Stimulated activated CD4-positive, alpha-beta T cell treated with anti-CD3 and anti-CD28 coated beads, Interleukin-4, amount 100 ng/mL, for 48 hours (primary cell): ENCODE results near the gene PTPN21.
"Not testable (repeated sequence)": the region's sequence is repeated elsewhere in the genome, so short reads cannot be mapped to it uniquely, and the experiment has no call there.

ENCODE experiments used
- DNase-seq, 2 donors: peaks; one replicate each; pipeline ENCODE4 v3.0.0-alpha.2; 2020; ENCODE audit warnings: low read depth in 2 of 2

The PTPN21 gene

DNA sequence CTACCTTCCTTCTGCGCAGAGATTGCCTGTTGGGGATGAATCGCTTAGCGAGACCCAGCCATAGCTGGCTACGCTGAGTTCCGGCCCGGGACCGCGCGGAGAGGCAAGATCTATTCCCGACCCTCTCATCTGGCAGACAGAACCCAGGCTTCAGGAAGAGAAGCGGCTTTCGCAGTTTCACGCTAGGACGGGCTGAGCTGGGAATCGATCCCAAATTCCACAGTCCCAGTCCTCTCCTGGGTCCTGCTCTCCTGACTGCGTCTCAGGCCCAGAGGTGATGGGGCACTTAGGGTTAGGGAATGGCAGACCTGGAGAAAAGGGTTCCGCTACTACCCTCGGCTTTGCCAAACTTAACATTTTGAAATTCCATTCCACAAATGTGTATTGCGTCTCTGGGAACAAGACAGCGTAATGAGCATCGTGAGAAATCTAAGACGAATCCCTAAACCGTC, 2.8 kb downstream of the PTPN21 start:
- DNase-seq, result no peak

DNA sequence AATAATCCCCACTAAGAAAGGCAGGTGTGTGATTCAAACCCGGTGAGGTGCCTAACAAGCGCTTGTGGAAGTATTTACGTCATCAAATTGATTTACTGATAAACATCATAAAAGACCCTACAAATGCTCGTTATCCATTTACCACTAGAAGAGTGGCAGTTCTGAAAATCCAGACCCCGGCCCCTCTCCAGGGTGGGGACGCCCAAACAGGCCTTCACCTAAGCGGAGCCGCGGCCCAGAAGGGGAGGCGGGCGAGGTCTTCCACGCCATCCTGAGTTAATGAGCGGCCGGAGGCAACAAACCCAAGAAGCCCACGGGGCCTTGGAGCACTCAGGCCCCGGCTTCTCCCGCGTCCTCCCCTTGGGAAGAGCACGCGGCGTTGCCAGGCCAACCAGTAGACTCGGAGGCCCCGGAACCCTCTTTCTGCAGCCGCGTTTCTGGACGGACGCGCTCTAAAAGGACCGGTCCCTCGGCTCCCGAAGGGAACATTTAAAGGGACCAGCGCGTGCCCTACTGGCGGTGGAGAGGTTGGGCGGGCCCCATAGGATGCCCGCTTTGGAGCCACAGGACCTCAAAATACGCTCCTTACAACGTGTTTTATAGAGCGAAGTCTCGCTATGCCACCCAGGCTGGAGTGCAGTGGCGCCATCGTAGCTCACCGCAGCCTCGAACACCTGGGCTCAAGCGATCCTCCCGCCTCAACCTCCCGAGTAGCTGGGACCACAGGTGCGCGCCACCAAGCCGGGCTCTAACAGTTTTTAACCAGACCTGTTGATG, 3.5 kb downstream of the PTPN21 start:
- DNase-seq, result peak; percentile 49 to 51

DNA sequence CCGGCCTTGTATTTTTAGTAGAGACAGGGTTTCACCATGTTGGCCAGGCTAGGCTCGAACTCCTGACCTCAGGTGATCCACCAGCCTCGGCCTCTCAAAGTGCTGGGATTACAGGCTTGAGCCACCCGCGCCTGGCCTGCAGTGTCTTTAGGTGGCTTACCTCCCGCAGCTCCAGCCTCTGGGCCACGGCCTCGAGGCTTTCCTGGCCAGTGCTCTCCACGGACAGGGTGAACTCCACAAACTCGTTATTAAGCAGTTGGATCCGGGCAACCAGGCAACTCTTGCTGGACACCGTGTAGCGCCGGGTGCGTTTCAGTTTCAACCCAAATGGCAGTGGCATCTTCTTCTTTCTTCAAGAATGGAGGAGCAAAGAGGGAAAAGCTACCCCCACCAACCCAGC, 4.7 kb downstream of the PTPN21 start:
- DNase-seq, result no peak

DNA sequence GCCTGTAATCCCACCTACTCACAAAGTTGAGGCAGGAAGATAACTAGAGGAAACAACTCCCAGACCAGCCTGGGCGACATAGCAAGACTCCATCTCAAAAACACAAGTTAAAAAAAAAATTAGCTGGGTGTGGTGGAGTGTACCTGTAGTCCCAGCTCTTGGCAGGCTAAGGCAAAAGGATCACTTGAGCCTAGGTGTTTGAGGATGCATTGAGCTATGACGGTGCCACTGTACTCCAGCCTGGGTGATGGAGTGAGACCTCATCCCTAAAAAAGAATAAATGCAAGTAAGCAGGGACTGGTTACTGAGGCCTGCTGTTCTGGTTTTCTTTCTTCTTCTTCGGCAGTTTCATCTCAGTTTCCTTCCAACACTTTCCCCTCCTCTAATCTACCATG, 7.4 kb downstream of the PTPN21 start:
- no peak for DNase-seq

DNA sequence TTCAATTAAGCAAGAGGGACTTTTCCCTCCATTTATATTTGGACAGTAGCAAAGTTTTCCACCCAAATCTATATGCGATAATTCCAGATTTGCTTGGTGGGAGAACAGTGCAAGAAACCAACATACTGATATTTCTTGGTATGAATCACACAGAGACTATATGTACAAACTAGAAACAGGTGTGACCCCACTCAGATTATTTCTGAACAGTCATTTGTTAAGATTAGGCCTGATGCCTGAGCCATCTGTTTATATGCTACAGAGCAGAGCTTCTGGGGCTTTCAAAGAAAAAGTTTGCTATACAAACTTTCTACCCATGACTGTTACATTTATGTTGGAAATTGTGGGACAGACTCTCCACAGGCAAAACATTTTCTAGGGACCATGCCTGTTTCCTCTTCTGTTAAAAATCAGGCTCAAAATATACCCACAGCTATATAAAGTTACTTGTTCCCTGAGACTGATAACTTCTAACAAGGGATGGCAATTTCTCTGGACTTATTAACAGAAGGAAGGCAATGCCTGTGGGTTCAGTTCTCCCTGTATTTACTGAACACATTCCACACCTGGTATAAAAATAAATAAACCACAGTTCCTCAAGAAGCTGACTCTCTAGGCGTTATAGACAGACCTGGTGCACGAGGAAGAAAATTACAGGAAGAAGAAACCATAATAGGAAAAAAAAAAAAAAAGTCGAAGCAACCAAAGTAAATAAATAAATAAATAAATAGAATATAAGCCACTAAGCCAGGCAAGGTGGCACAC, 8.0 kb downstream of the PTPN21 start:
- DNase-seq, result no peak

DNA sequence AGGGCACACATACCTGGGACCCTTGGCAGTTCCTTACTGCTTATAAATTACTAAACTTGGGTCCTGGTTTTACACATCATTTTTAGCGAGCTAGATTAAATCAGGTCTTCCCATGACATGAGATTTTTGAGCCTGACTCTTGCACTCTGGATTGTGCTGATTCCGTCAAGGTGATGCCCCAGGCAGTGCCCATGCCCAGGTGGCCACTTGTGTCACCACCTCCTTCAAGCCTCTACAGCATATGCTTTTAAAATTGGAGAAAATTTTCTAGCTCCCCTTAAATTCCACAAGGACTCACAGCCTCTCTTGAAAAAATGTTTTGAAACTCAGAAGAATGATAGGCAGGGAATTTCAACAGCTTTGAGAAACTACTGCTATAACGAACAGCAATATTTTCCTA, 9.6 kb downstream of the PTPN21 start:
- no peak for DNase-seq

DNA sequence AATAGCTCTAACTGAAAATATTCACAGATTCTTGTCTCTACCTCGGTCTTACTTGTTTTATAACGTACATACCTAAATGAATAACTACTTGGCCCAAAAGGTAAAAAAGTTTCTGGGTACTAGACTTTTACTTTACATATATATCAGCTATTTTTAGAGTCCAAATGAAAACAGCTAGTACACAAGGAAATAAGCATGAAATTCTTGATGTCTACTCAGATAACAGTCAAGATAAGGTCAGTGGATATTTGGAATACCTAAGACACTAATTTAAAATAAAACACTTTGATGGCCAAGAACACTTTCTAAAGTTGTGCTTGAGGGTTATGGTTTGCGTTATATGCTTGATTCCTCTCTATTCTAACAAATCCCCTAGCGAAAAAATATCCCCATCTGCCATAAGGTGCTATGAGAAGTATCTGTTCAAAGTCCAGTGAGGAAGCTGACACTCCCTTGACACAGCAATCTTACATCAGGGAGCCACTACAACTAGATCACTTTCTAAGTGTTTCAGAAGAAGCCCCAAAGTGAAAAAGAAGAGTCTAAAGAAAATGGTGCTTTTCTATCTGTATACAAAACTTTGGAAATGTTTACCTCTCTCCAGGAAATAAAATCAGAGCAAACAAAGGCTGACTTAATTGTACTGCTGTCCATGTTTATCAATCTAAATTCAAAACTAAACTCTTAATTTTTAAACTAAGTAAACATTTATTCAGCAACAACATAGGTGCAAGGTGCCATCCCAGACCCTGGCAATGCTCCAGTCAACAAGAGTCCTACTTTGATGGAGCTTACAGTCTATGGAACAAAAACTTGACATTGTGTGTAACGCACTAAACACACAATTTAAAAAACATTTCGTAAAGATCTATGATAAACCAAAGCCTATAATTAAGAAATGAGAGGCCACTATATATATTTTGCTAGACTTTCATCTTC, 11.7 kb downstream of the PTPN21 start:
- no peak for DNase-seq

DNA sequence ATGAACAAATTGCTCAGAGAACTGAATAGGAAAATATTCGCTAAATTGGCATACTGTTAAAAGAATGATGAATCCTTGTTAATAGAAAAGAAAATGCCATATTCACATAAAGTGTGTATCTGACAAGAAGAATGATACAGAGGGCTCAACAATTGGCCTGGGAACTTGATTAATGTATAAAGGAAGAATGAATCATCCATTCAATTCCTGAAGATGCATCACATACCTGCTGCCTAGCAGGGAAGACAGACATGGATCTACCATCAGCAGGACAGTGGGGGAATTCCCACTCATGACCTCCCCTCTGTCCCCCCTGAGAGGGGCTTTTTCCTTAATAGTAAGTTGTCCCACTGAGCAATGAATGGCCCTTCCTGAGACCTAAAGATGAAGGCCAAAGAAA, 13.5 kb downstream of the PTPN21 start:
- no peak for DNase-seq

DNA sequence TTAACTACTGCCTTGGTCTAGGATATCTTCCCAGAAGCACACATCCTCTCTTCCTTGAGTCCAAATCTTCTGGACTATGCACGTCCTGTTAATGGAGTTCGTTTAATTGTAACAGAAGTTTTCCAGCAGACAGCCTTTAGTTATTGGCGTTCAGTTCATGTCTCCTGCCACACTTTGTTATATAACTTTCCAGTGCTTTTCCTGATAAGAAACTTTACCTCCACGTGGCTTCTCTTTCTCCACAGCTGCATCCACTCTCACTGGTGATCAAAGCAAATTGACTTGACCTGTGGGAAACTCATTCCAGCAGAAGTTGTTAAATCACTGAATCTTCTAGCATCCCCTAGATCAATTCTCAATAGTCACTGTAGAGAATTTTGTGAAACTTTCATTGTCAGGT, 19.0 kb downstream of the PTPN21 start:
- DNase-seq, result no peak

DNA sequence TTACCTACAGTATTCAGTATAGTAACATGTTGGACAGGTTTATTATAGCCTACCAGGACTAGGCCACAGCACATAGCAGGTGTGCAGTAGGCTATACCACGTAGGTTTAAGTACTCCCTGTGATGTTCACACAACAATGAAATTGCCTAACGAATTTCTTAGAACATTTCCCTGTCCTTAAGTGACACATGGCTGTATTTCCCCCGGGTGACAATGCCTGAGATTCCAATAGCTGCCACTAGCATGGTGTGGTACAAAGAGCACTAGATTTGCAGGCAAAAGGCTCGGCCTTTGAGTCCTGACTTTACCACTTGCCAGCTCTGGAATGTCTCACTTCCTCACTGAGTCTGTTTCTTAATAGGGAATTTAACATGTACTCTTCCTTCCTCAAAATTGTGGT, 19.7 kb downstream of the PTPN21 start:
- no peak for DNase-seq

DNA sequence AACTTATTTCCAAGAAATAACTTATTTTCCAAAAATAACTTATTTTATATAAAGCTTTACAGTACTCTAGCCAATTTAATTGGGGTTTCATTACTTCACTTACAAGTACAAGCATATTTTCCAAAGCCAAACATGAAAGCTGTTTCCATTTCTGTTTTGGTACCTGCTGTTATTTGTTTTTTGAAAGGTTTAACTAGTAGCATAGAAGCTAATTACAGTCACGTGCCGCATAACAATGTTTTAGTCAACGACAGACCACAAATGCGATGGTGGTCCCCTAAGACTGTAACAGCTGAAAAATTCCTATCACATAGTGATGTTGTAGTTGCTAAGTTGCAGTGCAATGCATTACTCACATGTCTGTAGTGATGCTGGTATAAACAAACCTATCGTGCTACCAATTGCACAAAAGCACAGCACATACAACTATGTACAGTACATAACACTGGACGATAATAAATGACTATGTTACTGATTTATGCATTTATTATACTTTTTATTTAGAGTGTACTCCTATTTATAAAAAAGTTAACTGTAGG, 21.7 kb downstream of the PTPN21 start:
- no peak for DNase-seq

DNA sequence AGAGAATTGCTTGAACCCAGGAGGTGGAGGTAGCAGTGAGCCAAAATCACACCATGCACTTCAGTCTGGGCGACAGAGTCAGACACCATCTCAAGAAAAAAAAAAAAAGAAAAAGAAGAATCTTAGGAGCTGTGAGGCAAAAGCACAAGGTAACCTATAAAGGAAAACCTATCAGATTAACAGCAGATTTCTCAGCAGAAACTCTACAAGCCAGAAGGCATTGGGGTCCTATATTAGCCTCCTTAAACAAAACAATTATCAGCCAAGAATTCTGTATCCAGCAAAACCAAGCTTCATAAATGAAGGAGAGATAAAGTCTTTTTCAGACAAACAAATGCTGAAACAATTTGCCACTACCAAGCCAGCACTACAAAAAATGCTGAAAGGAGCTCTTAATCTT, 24.9 kb downstream of the PTPN21 start:
- not testable (repeated sequence) for DNase-seq

DNA sequence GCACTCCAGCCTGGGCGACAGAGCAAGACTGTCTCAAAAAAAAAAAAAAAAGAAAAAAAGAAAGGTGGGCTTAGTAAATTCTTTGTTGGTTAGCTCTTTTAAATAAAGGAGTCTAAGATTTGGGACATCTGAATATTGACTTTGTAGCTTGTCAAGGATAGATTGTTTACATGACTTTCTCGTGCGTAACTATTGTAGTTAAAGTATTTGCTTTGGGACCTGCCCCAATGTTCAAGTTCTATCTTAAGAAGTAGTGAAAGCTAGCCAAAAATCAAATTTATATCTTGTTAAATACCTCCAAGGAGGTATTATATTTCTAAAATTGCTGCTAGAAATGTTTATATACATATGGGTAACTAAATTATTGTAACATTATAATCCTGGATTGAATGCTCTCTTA, 32.4 kb downstream of the PTPN21 start:
- no peak for DNase-seq

DNA sequence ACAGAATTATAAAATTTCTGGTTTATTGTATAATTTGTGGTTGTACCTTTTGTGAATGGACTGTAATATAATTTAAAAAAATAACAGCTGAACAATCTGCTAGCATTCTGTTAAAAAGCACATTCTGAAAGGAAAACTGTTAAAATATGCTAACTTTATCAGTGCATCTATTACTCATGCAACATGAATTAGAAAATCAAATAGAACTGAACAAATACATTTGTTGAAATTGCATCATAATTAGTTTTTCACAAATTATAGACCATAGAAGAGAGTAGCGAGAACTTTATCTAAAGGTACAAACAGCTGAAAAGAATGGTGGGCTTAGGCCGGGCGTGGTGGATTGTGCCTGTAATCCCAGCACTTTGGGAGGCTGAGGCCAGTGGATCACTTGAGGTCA, 33.0 kb downstream of the PTPN21 start:
- no peak for DNase-seq

DNA sequence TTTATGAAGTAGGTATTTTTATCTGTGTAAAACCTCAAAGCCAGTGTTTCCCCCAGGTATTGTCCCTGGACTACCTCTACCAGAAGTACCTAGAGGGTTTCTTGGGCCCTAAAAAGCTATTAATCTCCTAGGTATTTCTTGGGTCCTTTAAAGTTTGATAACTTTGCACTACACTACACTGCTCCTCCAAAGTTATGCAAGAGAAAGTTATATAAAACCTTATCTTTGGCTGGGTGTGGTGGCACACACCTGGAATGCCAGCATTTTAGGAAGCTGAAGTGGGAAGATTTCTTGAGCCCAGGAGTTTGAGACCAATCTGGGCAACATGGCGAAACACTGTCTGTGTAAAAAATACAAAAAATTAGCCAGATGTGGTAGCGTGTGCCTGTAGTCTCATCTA, 34.9 kb downstream of the PTPN21 start:
- no peak for DNase-seq

DNA sequence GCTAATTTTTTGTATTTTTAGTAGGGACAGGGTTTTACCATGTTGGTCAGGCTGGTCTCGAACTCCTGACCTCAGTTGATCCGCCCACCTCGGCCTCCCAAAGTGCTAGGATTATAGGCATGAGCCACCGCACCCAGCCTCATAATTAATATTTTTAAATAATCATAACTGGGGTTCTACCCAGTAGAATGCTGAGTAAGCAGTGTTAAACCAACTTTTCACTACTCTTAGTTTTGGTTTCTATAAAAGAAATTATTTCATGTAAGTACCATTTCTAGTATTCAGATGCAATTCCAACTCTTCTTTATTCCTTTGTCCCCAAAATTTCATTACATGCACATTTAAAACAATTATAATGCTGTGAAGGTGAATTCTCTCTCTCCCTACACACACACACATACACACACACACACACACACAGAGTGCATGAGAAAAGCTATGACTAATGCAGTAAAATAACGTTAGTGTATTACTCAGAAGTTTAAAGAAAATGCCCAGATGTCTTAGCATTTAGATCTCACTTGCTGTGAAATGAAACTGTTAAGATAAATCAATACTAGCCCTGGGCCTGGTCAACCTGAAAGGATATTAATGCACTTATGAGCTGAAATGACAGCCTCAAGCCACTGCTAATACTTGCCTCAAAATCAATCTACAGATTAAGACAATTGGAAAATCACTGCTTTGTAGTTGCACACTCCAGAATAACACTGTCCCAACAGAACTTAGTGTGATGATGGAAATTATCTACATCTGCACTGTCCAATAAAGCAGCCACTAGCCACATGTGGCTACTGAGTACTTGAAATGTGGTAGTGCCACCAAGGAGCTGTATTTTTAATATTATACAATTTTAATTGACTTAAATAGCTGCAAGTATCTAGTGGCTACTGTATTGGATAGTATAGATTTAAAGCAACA, 36.0 kb downstream of the PTPN21 start:
- DNase-seq, result no peak

DNA sequence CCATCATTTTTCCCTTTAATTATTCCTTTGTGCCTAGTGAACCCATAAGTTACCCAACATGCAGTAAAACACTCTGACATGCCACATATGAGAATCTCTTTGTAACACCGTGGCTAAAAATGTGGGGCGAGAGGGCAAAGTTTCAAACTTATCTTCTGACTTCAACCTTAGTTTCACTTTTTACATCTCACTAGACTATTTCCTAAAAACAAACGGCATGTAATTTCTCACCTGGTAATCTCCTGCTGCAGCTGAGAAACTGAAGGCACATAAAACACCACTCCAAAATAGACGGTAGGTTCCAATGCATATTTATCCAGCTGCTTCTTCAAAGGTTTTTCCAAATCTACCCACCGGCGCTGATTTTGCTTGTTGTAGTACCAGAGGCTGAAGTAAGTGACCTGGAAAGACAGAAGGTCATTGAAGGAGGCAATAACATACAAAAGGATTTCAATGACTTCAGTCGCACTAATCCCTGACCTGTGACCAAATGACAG, 37.9 kb downstream of the PTPN21 start:
- DNase-seq, result no peak

DNA sequence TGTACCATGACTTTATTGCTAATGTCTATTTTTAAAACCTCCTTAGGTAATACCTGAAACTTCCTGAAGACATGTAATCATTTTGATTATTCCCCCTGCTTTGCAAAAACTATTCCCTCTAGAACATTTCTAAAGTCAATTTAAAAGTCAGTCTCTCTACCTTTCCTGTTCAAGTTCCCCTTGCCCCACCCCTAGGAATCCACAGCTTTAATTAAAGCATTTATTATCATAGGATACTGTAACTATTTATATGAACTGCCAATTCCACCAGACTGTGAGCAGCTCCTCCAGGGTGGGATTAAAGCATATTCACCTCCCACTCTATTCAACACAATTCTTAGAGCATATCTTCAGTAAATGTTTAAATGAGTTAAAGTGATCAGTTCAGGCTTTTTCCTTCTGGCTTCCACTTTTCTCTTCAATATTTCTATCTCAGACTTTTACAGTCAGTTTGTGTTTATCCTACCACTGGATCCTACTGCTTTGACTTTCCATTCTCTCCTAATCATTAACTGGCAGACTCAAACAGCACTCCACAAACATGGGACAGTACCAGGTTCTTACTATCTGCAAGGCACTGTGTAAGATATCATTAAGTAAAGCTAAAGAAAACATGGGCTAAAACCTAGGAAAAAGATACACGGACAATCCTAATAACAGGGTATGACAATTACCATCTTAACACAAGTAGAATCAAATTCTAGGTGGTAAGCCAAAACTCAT, 39.1 kb downstream of the PTPN21 start:
- no peak for DNase-seq

DNA sequence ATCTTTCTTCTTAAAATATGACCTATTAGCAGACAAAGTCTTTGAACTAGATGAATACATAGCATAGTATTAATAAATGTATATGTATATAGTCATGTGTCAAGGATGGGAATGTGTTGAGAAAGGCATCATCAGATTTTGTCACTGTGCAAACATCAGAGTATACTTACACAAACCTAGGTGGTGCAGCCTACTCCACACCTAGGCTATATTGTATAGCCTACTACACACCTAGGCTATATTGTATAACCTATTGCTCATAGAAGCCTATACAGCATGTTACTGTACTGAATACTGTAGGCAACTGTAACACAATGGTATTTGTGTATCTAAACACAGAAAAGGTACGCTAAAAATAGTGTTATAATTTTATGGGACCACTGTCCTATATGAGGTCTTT, 47.6 kb downstream of the PTPN21 start:
- no peak for DNase-seq

DNA sequence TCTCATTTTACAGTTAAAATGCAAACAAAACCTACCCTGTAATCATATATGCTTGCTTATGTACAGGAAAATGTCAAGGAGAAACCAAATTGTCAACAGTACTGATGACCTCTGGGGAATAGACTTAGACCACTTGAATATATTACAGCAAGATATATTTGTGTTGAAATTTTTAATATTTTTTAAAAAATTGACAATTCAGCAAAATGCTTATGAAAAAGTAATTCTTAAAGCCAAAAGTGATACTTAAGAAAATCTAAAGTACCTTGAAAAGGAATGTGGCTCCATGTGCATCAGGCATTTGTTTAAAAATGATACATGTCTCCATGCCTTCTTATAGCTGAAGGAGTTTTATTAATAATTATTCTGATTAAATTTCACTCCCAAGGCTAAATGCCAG, 49.2 kb downstream of the PTPN21 start:
- DNase-seq, result no peak
